ENCODE measurements around the gene ADCY7. TPM values are rescaled to one million over a fixed set of nuclear protein-coding genes. Genes with fewer than 3 reads are reported as not detected.

Gene ADCY7
- total and polyA plus RNA-seq, 9 of the 15 experiments (the other 6 are each of a cell fraction or from before 2014, with no cell fraction given) = 2.3 to 108 (median 28.6) TPM

GRCh38 chr16:50254072-50254471 is 12.3 kb upstream of the ADCY7 start (continued):
- TF ChIP-seq ZKSCAN1 (IDR thresholded peaks at IDR 0.05; ENCODE audit: low read depth, low read length) (no peak), GATAD2A (IDR thresholded peaks at IDR 0.05) (peak; percentile 88; the same call in 1 of the 2 replicates), NFE2 (IDR thresholded peaks at IDR 0.05; ENCODE audit: low read depth) (0 out of 2 replicates have a peak, but pooled peaks have one; percentile 19), ZNF717 (CRISPR knock-in tag; IDR thresholded peaks at IDR 0.05) (0 out of 2 replicates have a peak, but pooled peaks have one; percentile 71), SLC30A9 (CRISPR knock-in tag; IDR thresholded peaks at IDR 0.05) (no peak), RBBP5 (IDR thresholded peaks at IDR 0.05; ENCODE audit: borderline replicate concordance, insufficient read depth, low read length, poor library complexity, severe bottlenecking) (peak; percentile 60), YY1 (IDR thresholded peaks at IDR 0.05; ENCODE audit: borderline replicate concordance in 1 of 3, control insufficient read depth in 1 of 3, extremely low read depth in 1 of 3, insufficient read depth in 3 of 3, insufficient read length in 1 of 3, insufficient replicate concordance in 2 of 3, low read depth in 1 of 3, low read length in 2 of 3) (peak in 1 of 3 experiments; percentile 55), SNRNP70 (optimal IDR thresholded peaks at IDR 0.05; ENCODE audit: low read depth, low read length) (no peak), PYGO2 (tag; IDR thresholded peaks at IDR 0.05) (no peak), MEIS2 (IDR thresholded peaks at IDR 0.05; ENCODE audit: partially characterized antibody) (peak; percentile 54), SPI1 (IDR thresholded peaks at IDR 0.05; ENCODE audit: borderline replicate concordance, low read depth, low read length) (no peak), MECOM (CRISPR knock-in tag; IDR thresholded peaks at IDR 0.05) (0 out of 2 replicates have a peak, but pooled peaks have one; percentile 51), SMARCE1 (IDR thresholded peaks at IDR 0.05) (peak; percentile 81; the same call in 1 of the 2 replicates), TBP (optimal IDR thresholded peaks at IDR 0.05; ENCODE audit: low read depth, low read length) (peak; percentile 34), UBTF (IDR thresholded peaks at IDR 0.05; ENCODE audit: borderline replicate concordance in 1 of 2, low read depth in 2 of 2, low read length in 2 of 2) (peak in 1 of 2 experiments; percentile 86; a peak in 1 of 4 replicates), ELF2 (CRISPR knock-in tag; IDR thresholded peaks at IDR 0.05) (peak; percentile 51; the same call in 1 of the 2 replicates), ZBTB40 (IDR thresholded peaks at IDR 0.05) (no peak), ZBTB40 (CRISPR knock-in tag; IDR thresholded peaks at IDR 0.05) (no peak)
